IMR-90 (cell line): ENCODE measurements around the gene ERMARD. TPM values are rescaled to one million over a fixed set of nuclear protein-coding genes. Genes with fewer than 3 reads are reported as not detected.
A peak's percentile ranks its signal among the peaks of the same experiment; 100 is the strongest.

Experiments
- ATAC-seq: fragments of 200-7000 bp; cut with Tn5 transposase; 2 replicates; pipeline ENCODE4 v1.9.1; 2020; ENCODE audit warnings: low read depth, mild to moderate bottlenecking, moderate library complexity
- BruUV-seq: library from RNA; stranded (reverse); fragments of 400-500 nt; replicated peaks from 2 replicates; lab custom pipeline; 2021; lab: Mats Ljungman, UMichigan
- CTCF ChIA-PET: fragments of 300-600 bp; formaldehyde crosslinking; extraction: SDS; loops from one replicate; lab custom pipeline; 2021; ENCODE audit warnings: antibody characterized with exemption; lab: Yijun Ruan, JAX
- POLR2A ChIA-PET: fragments of 300-600 bp; sonication (Branson Sonifier 250); formaldehyde crosslinking; loops from one replicate; lab custom pipeline; 2022; ENCODE audit warnings: antibody characterized with exemption; ENCODE audit not compliant: unreplicated experiment; lab: Charles Lee
- DNase-seq: peaks from one replicate; pipeline ENCODE4 v3.0.0; 2013
- H2AFZ ChIP-seq: replicated peaks from 2 replicates; pipeline ENCODE3; 2013; ENCODE audit warnings: low read length, mild to moderate bottlenecking; ENCODE audit not compliant: poor library complexity
- H2AK5ac ChIP-seq: 2 replicates; pipeline ENCODE4 v1.6.1; 2013; ENCODE audit warnings: low read depth, low read length, inconsistent platforms
- H2AK9ac ChIP-seq: replicated peaks from 2 replicates; pipeline ENCODE3; 2013; ENCODE audit warnings: mild to moderate bottlenecking, low read depth, low read length, moderate library complexity; ENCODE audit not compliant: poor library complexity
- H2BK120ac ChIP-seq: 2 replicates; pipeline ENCODE4 v1.6.1; 2013; ENCODE audit warnings: low read depth, low read length, inconsistent platforms
- H2BK15ac ChIP-seq: 3 replicates; pipeline ENCODE4 v1.6.1; 2013; ENCODE audit warnings: low read depth, low read length, inconsistent platforms
- H2BK20ac ChIP-seq: 2 replicates; pipeline ENCODE4 v1.6.1; 2013; ENCODE audit warnings: low read depth, mild to moderate bottlenecking, inconsistent platforms, low read length, moderate library complexity
- H2BK5ac ChIP-seq: 2 replicates; pipeline ENCODE4 v1.6.1; 2013; ENCODE audit warnings: mild to moderate bottlenecking, low read depth, low read length, inconsistent platforms; ENCODE audit not compliant: poor library complexity, severe bottlenecking
- H3K14ac ChIP-seq: replicated peaks from 2 replicates; pipeline ENCODE4 v1.6.1; 2013; ENCODE audit warnings: low read depth, low read length, inconsistent platforms
- H3K18ac ChIP-seq: 2 replicates; pipeline ENCODE4 v1.6.1; 2013; ENCODE audit warnings: low read depth, low read length, control low read depth
- H3K23ac ChIP-seq: 2 replicates; pipeline ENCODE4 v1.6.1; 2013; ENCODE audit warnings: low read depth, low read length, inconsistent platforms
- H3K27ac ChIP-seq: 2 replicates; pipeline ENCODE4 v1.5.1; 2013; ENCODE audit warnings: mild to moderate bottlenecking, control low read depth, low read length; ENCODE audit not compliant: insufficient read depth
- H3K27me3 ChIP-seq: 2 replicates; pipeline ENCODE4 v1.6.1; 2013; ENCODE audit warnings: low read length; ENCODE audit not compliant: control insufficient read depth, insufficient read depth
- H3K36me3 ChIP-seq: 2 replicates; pipeline ENCODE4 v1.6.1; 2013; ENCODE audit warnings: low read length, mixed read lengths; ENCODE audit not compliant: control insufficient read depth, insufficient read depth
- H3K4ac ChIP-seq: 2 replicates; pipeline ENCODE4 v1.6.1; 2013; ENCODE audit warnings: low read depth, low read length, inconsistent platforms
- H3K4me1 ChIP-seq: 2 replicates; pipeline ENCODE4 v1.6.1; 2013; ENCODE audit warnings: low read length, mixed read lengths; ENCODE audit not compliant: control insufficient read depth, insufficient read depth
- H3K4me2 ChIP-seq: 2 replicates; pipeline ENCODE4 v1.6.1; 2013; ENCODE audit warnings: low read depth, mild to moderate bottlenecking, control low read depth, low read length, moderate library complexity
- H3K4me3 ChIP-seq: 2 replicates; pipeline ENCODE4 v1.5.1; 2013; ENCODE audit warnings: low read depth, mild to moderate bottlenecking, control low read depth, low read length, moderate library complexity; ENCODE audit not compliant: insufficient read depth
- H3K56ac ChIP-seq: 2 replicates; pipeline ENCODE4 v1.6.1; 2013; ENCODE audit warnings: low read length, inconsistent platforms; ENCODE audit not compliant: insufficient read depth; ENCODE audit errors: extremely low read depth
- H3K79me1 ChIP-seq, 2 experiments: 2 replicates each; pipeline ENCODE4 v1.6.1; 2013; ENCODE audit warnings: low read length in 2 of 2, inconsistent platforms in 1 of 2, low read depth in 1 of 2
- H3K9ac ChIP-seq: 2 replicates; pipeline ENCODE4 v1.6.1; 2013; ENCODE audit warnings: low read depth, low read length, control low read depth
- H3K9me1 ChIP-seq: 2 replicates; pipeline ENCODE4 v1.6.1; 2013; ENCODE audit warnings: low read length, inconsistent platforms; ENCODE audit not compliant: insufficient read depth
- H3K9me3 ChIP-seq: 2 replicates; pipeline ENCODE4 v1.6.1; 2013; ENCODE audit warnings: low read length; ENCODE audit not compliant: control insufficient read depth, insufficient read depth
- H4K20me1 ChIP-seq: 2 replicates; pipeline ENCODE4 v1.6.1; 2013; ENCODE audit warnings: low read length, inconsistent platforms; ENCODE audit not compliant: insufficient read depth
- H4K5ac ChIP-seq: 2 replicates; pipeline ENCODE4 v1.6.1; 2013; ENCODE audit warnings: mild to moderate bottlenecking, low read depth, low read length, control low read depth
- H4K8ac ChIP-seq, 2 experiments: 2 replicates each; pipeline ENCODE4 v1.6.1; 2013; ENCODE audit warnings: low read depth in 2 of 2, low read length in 2 of 2, control low read depth in 1 of 2, inconsistent platforms in 1 of 2
- H4K91ac ChIP-seq: 2 replicates; pipeline ENCODE4 v1.6.1; 2013; ENCODE audit warnings: low read depth, low read length, inconsistent platforms; ENCODE audit not compliant: insufficient read depth
- BHLHE40 ChIP-seq: fragments of 150-350 bp; IDR thresholded peaks from 2 replicates; pipeline ENCODE4 v1.6.1; 2016; ENCODE audit warnings: mild to moderate bottlenecking, low read depth, low read length
- CEBPB ChIP-seq: IDR thresholded peaks from 2 replicates; pipeline ENCODE4 v1.6.1; 2012; ENCODE audit warnings: low read depth, low read length, improper control_type of control experiment
- CTCF ChIP-seq: conservative IDR thresholded peaks from 2 replicates; pipeline ENCODE4 v1.5.1; 2012; ENCODE audit warnings: mild to moderate bottlenecking, low read depth, low read length, improper control_type of control experiment
- ELK1 ChIP-seq: fragments of 150-350 bp; IDR thresholded peaks from 2 replicates; pipeline ENCODE4 v1.6.1; 2016; ENCODE audit warnings: low read depth, mild to moderate bottlenecking, low read length, moderate library complexity, borderline replicate concordance
- FOS ChIP-seq: fragments of 150-350 bp; IDR thresholded peaks from 2 replicates; pipeline ENCODE4 v1.6.1; 2016; ENCODE audit warnings: low read depth, low read length
- MAFK ChIP-seq: IDR thresholded peaks from 2 replicates; pipeline ENCODE4 v1.6.1; 2012; ENCODE audit warnings: low read depth, low read length, improper control_type of control experiment
- MXI1 ChIP-seq: IDR thresholded peaks from 2 replicates; pipeline ENCODE4 v1.6.1; 2012; ENCODE audit warnings: low read depth, mild to moderate bottlenecking, low read length, moderate library complexity, borderline replicate concordance
- RAD21 ChIP-seq: IDR thresholded peaks from 2 replicates; pipeline ENCODE4 v1.6.1; 2012; ENCODE audit warnings: low read length, improper control_type of control experiment
- RCOR1 ChIP-seq: IDR thresholded peaks from 2 replicates; pipeline ENCODE4 v1.6.1; 2012; ENCODE audit warnings: mild to moderate bottlenecking, low read length, improper control_type of control experiment; ENCODE audit not compliant: insufficient replicate concordance
- SMC3 ChIP-seq: fragments of 150-350 bp; IDR thresholded peaks from 2 replicates; pipeline ENCODE4 v1.6.1; 2016; ENCODE audit warnings: low read depth, mild to moderate bottlenecking, antibody characterized with exemption, low read length, moderate library complexity
- USF2 ChIP-seq: fragments of 150-350 bp; IDR thresholded peaks from 2 replicates; pipeline ENCODE4 v1.6.1; 2017; ENCODE audit warnings: mild to moderate bottlenecking, antibody characterized with exemption, low read length, low read depth
- WGBS, 2 experiments: methylation state at CpG; one replicate each; pipeline versions ENCODE4 v1.1.5 to v1.1.7; 2013; ENCODE audit warnings: missing lambda C conversion rate in 2 of 2; ENCODE audit not compliant: insufficient read length in 1 of 2; ENCODE audit errors: extremely low coverage in 2 of 2; 5-methylcytosine and 5-hydroxymethylcytosine counted together
- dilution Hi-C: fragments of 300-500 bp; cut with HindIII; formaldehyde crosslinking; loops from one replicate; pipeline ENCODE4 v1.14.3; 2018; ENCODE audit warnings: low sequenced_read_pairs; ENCODE audit not compliant: unreplicated experiment
- in situ Hi-C: fragments of 300-500 bp; cut with MboI; formaldehyde crosslinking; loops from 3 replicates; pipeline ENCODE4 v1.14.3; 2019; ENCODE audit warnings: low sequenced_read_pairs, inconsistent platforms, mixed read lengths
- intact Hi-C: fragments of 100-400 bp; cut with micrococcal nuclease; formaldehyde crosslinking; loops from 2 replicates; pipeline ENCODE4 v1.10.0; 2022
- polyA plus RNA-seq, 3 experiments: library from polyadenylated mRNA; depleted of rRNA; stranded (reverse); fragments of >200 nt; gene quantifications; 2 replicates each; pipeline ENCODE4 v1.2.3, GENCODE V29; 2012; ENCODE audit warnings: low replicate concordance in 1 of 3
- total RNA-seq: library from RNA; depleted of rRNA; stranded (reverse); fragments of >200 nt; gene quantifications from 2 replicates; pipeline ENCODE4 v1.2.3, GENCODE V29; 2012

Gene ERMARD
- total and polyA plus RNA-seq, 2 of the 4 experiments (the other 2 are of a cell fraction) = 15.1 to 25.4 TPM

- no peak for TF ChIP-seq MAFK
Observed at GRCh38 chr6:169801396-169802160, 50.2 kb downstream of the ERMARD start (continued).

GRCh38 chr6:169802790-169803189 is 51.4 kb downstream of the ERMARD start:
- Histone ChIP-seq H3K4me3 (no peak overlapping the region), H4K91ac (no peak overlapping the region), H4K20me1 (no peaks in the 10 kb centered on the region), H3K14ac (no peak overlapping the region), H3K27me3 (peaks cover 31% of the 10 kb centered on the region), H3K23ac (no peak overlapping the region), H3K4me1 (peaks cover 10% of the 10 kb centered on the region; the same call in 1 of the 2 replicates), H2AFZ (no peak overlapping the region), H3K4ac (no peak overlapping the region), H2BK120ac (no peak overlapping the region), H3K9me3 (no peaks in the 10 kb centered on the region), H3K4me2 (no peak overlapping the region), H2AK5ac (no peak overlapping the region), H3K9ac (no peak overlapping the region), H2BK20ac (no peak overlapping the region), H3K56ac (no peak overlapping the region), H2BK15ac (no peak overlapping the region), H2BK5ac (no peak overlapping the region), H3K9me1 (no peaks in the 10 kb centered on the region), H3K27ac (no peak overlapping the region), H2AK9ac (no peak overlapping the region), H3K18ac (no peak overlapping the region), H4K5ac (no peak overlapping the region), H4K8ac (no peak overlapping the region), H3K36me3 (no peaks in the 10 kb centered on the region), H3K79me1 (no peaks in the 10 kb centered on the region)
- CTCF ChIA-PET = interaction anchor here (0.9 to 3.5 kb wide), 2 partner anchors 8 to 12 kb away, joined by 3 to 18 read pairs; no protein-coding TSS in a partner anchor
- no peak for ATAC-seq
- WGBS, 2 experiments = 80% methylated on average over 4 of the region's 9 CpGs; no CpG with 5 or more reads in 1 of the 2 experiments
- BruUV-seq = no TSS peak
- in situ Hi-C loops = no loop called here
- intact Hi-C loops = no loop called here
- dilution Hi-C loops = no loop called here
- DNase-seq = peak; percentile 22
- TF ChIP-seq BHLHE40 (no peak), CTCF (no peak), SMC3 (no peak), MXI1 (no peak), USF2 (no peak), RCOR1 (no peak), FOS (no peak), RAD21 (no peak), CEBPB (no peak), ELK1 (no peak)
- POLR2A ChIA-PET = no interaction called here
